NCI-H345 (cell line): ENCODE measurements around the gene DNAH3.
"Not testable (repeated sequence)": the region's sequence is repeated elsewhere in the genome, so short reads cannot be mapped to it uniquely, and the experiment has no call there.

Source experiments
- DNase-seq: peaks from one replicate; lab custom pipeline; 2025; lab: John Stamatoyannopoulos, UW

Gene DNAH3

DNA sequence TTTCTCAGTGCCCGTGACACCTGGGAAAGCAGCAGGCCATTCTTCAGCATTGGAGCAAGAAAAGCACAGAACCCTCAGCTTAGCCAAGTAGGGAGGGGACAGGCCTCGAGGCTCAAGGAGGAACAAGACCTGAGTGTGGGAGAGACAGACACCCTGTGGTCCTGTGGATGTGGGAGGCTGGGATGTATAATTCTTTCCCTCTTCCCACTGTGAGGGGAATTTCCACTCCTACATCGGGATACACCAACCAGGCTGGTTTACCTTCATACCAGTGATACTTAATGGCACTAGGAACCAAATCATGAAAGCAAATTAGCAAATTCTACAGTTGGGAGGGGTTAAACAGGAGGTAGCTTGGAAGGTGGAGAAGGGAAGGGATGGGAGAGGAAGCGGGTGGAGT is 208.4 kb downstream of the DNAH3 start:
- no peak for DNase-seq

DNA sequence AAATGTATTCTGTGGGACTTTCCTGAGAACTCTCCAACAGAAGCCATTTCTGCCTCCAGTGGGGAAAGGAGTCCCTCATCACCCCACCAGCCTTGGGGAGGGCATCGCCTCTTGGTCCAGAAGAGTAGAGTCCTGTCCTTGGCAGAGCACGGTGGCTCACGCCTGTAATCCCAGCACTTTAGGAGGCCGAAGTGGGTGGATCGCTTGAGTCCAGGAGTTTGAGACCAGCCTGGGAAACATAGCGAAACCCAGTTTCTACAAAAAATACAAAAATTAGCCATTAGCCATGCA is 209.1 kb downstream of the DNAH3 start:
- no peak for DNase-seq

GRCh38 chr16:20940871-20941635 is 209.6 kb downstream of the DNAH3 start:
- DNase-seq: no peak

GRCh38 chr16:20939611-20940010 is 211.0 kb downstream of the DNAH3 start:
- no peak for DNase-seq

DNA sequence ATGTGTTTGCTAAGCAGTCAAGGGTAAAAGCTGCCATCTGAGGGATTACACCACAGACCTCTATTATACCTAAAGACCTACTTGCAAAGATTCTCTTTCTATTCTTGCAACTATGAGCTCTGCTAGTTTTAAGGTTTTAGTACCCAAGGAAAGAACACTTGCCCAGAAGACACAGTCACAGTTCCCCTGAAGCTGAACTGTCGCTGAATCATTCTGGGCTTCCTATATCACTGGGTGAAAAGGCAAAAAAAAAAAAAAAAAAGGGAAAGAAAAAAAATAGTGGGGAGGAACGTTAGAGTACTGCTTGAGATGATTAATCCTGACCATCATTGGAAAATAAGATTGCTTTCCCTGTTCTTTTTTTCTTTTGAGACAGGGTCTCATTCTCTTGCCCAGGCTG is 212.2 kb downstream of the DNAH3 start:
- no peak for DNase-seq

GRCh38 chr16:20937736-20938135 is 212.9 kb downstream of the DNAH3 start:
- no peak for DNase-seq

GRCh38 chr16:20933589-20933988 is 217.1 kb downstream of the DNAH3 start:
- DNase-seq: no peak

DNA sequence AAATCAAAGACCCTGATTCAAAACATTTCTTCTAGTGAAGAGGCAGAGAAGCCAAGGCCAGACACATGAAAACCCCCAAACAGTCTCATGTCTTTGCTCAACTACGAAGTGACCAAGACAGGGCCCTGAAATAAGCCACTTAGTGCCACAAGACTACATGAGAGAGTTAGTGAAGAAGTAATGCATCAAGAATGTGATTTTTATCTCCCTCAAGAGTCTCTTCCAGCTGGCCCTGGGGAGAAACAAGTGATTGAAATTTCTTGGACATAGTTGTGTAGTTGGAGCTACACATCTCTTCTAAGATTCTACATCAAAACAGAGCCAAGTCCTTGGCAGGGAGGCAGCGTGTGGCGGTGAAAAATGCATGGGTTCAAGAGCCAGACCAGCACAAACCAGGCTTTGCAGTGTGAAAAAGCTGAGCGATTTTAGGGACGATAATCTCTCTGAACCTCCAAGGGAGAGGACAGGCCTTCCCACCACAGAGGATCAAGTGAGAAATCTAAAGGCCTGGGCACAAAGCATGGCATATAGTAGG is 219.5 kb downstream of the DNAH3 start:
- no peak for DNase-seq

- DNase-seq: no peak
Observed at GRCh38 chr16:20930365-20930690, 220.3 kb downstream of the DNAH3 start.

DNA sequence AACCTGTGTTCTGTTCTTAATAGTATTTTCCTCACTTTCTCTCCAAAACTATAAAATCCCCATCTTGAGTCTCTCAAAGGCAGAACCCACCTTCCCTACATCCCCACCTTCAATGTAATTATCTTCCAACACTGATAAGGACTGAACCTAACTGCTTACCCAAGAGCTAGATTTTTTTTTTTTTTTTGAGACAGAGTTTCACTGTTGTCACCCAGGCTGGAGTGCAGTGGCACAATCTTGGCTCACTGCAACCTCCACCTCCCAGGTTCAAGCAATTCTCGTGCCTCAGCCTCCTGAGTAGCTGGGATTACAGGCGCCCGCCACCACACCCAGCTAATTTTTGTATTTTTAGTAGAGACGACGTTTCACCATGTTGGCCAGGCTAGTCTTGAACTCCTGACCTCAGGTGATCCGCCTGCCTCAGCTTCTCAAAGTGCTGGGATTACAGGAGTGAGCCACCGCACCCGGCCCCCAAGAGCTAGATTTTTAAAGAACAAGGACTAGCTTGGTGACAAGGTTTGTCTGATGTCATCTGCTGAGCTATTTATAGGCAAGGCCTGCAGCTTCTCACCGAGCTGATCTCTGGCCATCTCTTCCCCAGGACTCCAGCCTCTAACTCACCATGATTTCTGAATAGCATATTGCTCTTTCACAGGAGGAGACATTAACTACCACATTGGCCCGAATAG is 220.8 kb downstream of the DNAH3 start:
- not testable (repeated sequence) for DNase-seq

DNA sequence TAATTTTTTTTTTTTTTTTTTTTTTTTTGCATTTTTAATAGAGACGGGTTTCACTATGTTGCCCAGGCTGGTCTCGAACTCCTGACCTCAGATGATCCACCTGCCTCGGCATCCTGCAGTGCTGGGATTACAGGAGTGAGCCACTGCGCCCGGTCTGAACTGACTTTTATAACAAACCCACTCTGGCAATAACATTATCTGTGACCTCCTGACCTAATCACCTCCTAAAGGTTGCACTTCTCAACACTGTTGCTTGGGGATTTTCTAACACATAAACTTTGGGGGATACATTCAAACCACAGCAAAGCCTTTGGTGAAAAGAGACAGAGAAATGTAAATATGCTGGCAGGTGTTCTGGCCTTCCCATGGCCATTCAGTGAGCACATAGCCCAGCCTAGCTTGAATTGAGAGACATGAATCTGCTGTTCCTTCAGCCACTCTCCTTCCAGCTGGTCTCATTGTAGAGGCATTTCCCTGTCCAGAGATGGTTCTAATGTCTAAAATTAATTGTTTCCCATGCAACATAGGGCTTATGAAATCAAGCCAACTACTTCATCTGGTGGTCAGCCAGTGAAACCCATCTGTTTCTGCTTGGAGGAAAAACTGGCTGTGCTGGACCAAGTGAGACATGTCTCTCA is 221.8 kb downstream of the DNAH3 start:
- no peak for DNase-seq

- no peak for DNase-seq
Observed at GRCh38 chr16:20925751-20926150, 224.9 kb downstream of the DNAH3 start.

DNA sequence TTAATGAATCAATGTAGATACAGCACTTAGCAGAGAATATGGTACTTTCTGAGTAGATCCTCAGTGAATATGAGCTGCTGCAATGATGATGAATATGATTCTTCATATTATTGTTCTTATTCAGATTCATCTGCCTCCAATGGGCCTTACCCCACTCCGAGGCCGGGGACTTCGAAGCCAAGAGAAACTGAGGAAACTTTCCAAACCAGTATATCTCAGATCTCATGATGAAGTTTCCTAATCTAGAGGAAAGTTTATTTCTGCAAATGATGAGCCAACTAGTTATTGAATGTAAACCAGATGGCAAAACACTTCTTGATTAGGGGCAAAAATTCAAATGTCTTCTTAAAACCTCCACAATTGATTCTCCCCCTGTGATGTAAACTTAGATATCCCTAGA is 226.8 kb downstream of the DNAH3 start:
- DNase-seq: no peak

- no peak for DNase-seq
Observed at GRCh38 chr16:20920799-20921198, 229.8 kb downstream of the DNAH3 start.

GRCh38 chr16:20920091-20920490 is 230.6 kb downstream of the DNAH3 start:
- no peak for DNase-seq

GRCh38 chr16:20918486-20919239 is 232.0 kb downstream of the DNAH3 start:
- DNase-seq: no peak

DNA sequence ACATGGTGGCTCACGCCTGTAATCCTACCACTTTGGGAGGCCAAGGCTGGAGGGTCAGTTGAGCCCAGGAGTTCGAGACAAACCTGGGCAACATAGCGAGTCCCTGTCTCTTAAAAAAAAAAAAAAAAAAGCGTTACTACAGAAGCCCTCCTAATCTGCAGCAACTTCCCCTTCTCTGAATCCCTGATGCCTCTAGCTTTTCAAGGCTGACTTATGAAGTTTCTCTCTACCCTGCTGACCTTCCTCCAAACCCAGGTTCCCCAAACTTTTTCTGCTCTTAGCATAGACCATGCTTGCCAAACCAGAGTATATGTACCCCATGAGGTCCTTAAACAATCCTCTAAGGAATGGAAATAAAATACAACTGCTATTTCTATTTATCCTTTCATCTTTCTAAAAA is 233.7 kb downstream of the DNAH3 start:
- DNase-seq: no peak

DNA sequence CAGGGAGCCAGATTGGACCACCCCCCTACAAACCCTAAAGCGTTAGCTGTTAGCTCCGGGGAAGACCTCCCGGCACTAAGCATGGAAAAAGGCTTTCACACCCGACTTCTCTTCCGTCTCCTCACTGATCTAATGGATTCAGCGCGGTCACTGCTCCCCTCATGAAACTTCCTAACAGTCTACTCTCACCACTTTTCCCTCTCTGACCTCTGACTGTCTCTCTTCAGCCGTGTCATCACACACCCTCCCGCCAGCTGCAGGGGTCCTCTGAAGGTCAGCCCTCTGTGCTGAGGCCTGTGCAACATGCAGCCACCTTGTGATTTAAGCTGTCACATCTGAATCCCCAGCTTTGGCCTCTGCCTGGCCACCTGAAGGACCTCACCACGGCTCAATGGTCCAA is 234.4 kb downstream of the DNAH3 start:
- DNase-seq: no peak

GRCh38 chr16:20911361-20911760 is 239.3 kb downstream of the DNAH3 start:
- DNase-seq: no peak

GRCh38 chr16:20910781-20911321 is 239.8 kb downstream of the DNAH3 start:
- DNase-seq: no peak

- DNase-seq: no peak
Observed at GRCh38 chr16:20906341-20907255, 244.0 kb downstream of the DNAH3 start.
